ENCODE data around the gene NEDD4L.
A peak's percentile ranks its signal among the peaks of the same experiment; 100 is the strongest.
"Not testable (repeated sequence)": the region's sequence is repeated elsewhere in the genome, so short reads cannot be mapped to it uniquely, and the experiment has no call there.

NEDD4L gene

GRCh38 chr18:58161659-58162058, 117.6 kb downstream of the NEDD4L start:
- no peak for DNase-seq

- DNase-seq = no peak
These were observed 118.1 kb downstream of the NEDD4L start for GRCh38 chr18:58162127-58162526.

- DNase-seq = no peak
These were observed 119.1 kb downstream of the NEDD4L start for GRCh38 chr18:58163004-58163590.

- no peak for DNase-seq
These were observed 122.3 kb downstream of the NEDD4L start for GRCh38 chr18:58166278-58166844.

GRCh38 chr18:58167073-58167472, 123.0 kb downstream of the NEDD4L start:
- no peak for DNase-seq

- DNase-seq = no peak
These were observed 124.2 kb downstream of the NEDD4L start for GRCh38 chr18:58168221-58168620.

- DNase-seq = no peak
These were observed 125.0 kb downstream of the NEDD4L start for GRCh38 chr18:58168993-58169392.

- DNase-seq = no peak
These were observed 125.4 kb downstream of the NEDD4L start for GRCh38 chr18:58169472-58169871.

GRCh38 chr18:58170036-58170435, 126.0 kb downstream of the NEDD4L start:
- DNase-seq = not testable (repeated sequence)

- no peak for DNase-seq
These were observed 128.0 kb downstream of the NEDD4L start for GRCh38 chr18:58172031-58172430.

- DNase-seq = no peak
These were observed 130.3 kb downstream of the NEDD4L start for GRCh38 chr18:58174285-58174684.

- DNase-seq = no peak
These were observed 131.2 kb downstream of the NEDD4L start for GRCh38 chr18:58175122-58175785.

- DNase-seq = no peak
These were observed 131.8 kb downstream of the NEDD4L start for GRCh38 chr18:58175786-58176176.

GRCh38 chr18:58177004-58177717, 133.1 kb downstream of the NEDD4L start:
- no peak for DNase-seq

- DNase-seq = no peak
These were observed 134.0 kb downstream of the NEDD4L start for GRCh38 chr18:58177896-58178470.

GRCh38 chr18:58178511-58178910, 134.5 kb downstream of the NEDD4L start:
- DNase-seq = no peak

GRCh38 chr18:58180172-58180571, 136.1 kb downstream of the NEDD4L start:
- no peak for DNase-seq

- peak; percentile 67 for DNase-seq
These were observed 136.8 kb downstream of the NEDD4L start for GRCh38 chr18:58180738-58181353.

GRCh38 chr18:58181988-58182387, 138.0 kb downstream of the NEDD4L start:
- DNase-seq = no peak

GRCh38 chr18:58183226-58183625, 139.2 kb downstream of the NEDD4L start:
- no peak for DNase-seq

GRCh38 chr18:58186258-58186948, 142.4 kb downstream of the NEDD4L start:
- no peak for DNase-seq

- DNase-seq = no peak
These were observed 143.6 kb downstream of the NEDD4L start for GRCh38 chr18:58187674-58188073.

Measured in NCI-H748 treated with DMSO at 0.1 percent for 48 hours (cell line).